ENCODE data around the gene SF3B4.

- TF ChIP-seq, protein P1, sequence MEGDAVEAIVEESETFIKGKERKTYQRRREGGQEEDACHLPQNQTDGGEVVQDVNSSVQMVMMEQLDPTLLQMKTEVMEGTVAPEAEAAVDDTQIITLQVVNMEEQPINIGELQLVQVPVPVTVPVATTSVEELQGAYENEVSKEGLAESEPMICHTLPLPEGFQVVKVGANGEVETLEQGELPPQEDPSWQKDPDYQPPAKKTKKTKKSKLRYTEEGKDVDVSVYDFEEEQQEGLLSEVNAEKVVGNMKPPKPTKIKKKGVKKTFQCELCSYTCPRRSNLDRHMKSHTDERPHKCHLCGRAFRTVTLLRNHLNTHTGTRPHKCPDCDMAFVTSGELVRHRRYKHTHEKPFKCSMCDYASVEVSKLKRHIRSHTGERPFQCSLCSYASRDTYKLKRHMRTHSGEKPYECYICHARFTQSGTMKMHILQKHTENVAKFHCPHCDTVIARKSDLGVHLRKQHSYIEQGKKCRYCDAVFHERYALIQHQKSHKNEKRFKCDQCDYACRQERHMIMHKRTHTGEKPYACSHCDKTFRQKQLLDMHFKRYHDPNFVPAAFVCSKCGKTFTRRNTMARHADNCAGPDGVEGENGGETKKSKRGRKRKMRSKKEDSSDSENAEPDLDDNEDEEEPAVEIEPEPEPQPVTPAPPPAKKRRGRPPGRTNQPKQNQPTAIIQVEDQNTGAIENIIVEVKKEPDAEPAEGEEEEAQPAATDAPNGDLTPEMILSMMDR (conservative IDR thresholded peaks at IDR 0.05): no peak
- TF ChIP-seq ZFX (IDR thresholded peaks at IDR 0.05): no peak
Observed at GRCh38 chr1:149932474-149932873, 4.9 kb upstream of the SF3B4 start.
